Measurements from ENCODE around the gene KIAA1958.

- TF ChIP-seq, protein P1, sequence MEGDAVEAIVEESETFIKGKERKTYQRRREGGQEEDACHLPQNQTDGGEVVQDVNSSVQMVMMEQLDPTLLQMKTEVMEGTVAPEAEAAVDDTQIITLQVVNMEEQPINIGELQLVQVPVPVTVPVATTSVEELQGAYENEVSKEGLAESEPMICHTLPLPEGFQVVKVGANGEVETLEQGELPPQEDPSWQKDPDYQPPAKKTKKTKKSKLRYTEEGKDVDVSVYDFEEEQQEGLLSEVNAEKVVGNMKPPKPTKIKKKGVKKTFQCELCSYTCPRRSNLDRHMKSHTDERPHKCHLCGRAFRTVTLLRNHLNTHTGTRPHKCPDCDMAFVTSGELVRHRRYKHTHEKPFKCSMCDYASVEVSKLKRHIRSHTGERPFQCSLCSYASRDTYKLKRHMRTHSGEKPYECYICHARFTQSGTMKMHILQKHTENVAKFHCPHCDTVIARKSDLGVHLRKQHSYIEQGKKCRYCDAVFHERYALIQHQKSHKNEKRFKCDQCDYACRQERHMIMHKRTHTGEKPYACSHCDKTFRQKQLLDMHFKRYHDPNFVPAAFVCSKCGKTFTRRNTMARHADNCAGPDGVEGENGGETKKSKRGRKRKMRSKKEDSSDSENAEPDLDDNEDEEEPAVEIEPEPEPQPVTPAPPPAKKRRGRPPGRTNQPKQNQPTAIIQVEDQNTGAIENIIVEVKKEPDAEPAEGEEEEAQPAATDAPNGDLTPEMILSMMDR (IDR thresholded peaks at IDR 0.05) = no peak
- no peak for TF ChIP-seq POLR2A (IDR thresholded peaks at IDR 0.05)
Observed at GRCh38 chr9:112485574-112485973, 1.1 kb upstream of the KIAA1958 start.
